Astrocyte (in vitro differentiated cells and primary cell): ENCODE data around the gene PROSER2. TPM values are rescaled to one million over a fixed set of nuclear protein-coding genes. Genes with fewer than 3 reads are reported as not detected.

Source experiments
- DNase-seq: peaks from one replicate; pipeline ENCODE4 v3.0.0-alpha.2; 2010; ENCODE audit warnings: low read depth
- FAIRE-seq: peaks from 2 replicates; lab custom pipeline; 2011; peaks lifted over from hg19 to GRCh38; lab: Jason Lieb, UNC
- H2AFZ ChIP-seq: 2 replicates; pipeline ENCODE4 v1.6.0; 2012; ENCODE audit warnings: low read depth, low read length, inconsistent platforms
- H3K27ac ChIP-seq: 2 replicates; pipeline ENCODE4 v1.5.1; 2011; ENCODE audit warnings: low read depth, low read length, inconsistent platforms
- H3K27me3 ChIP-seq: 2 replicates; pipeline ENCODE4 v1.6.0; 2011; ENCODE audit warnings: low read length, inconsistent platforms; ENCODE audit not compliant: insufficient read depth
- H3K36me3 ChIP-seq: 2 replicates; pipeline ENCODE4 v1.5.1; 2011; ENCODE audit warnings: low read length, inconsistent platforms; ENCODE audit not compliant: insufficient read depth
- H3K4me1 ChIP-seq: 2 replicates; pipeline ENCODE4 v1.5.1; 2011; ENCODE audit warnings: low read length, inconsistent platforms; ENCODE audit not compliant: insufficient read depth
- H3K4me2 ChIP-seq: 2 replicates; pipeline ENCODE4 v1.6.0; 2012; ENCODE audit warnings: low read length, inconsistent platforms
- H3K4me3 ChIP-seq: 2 replicates; pipeline ENCODE4 v1.5.1; 2011; ENCODE audit warnings: low read depth, mild to moderate bottlenecking, low read length, inconsistent platforms; ENCODE audit not compliant: insufficient read depth
- H3K79me2 ChIP-seq: 2 replicates; pipeline ENCODE4 v1.6.0; 2012; ENCODE audit warnings: mild to moderate bottlenecking, low read length, inconsistent platforms; ENCODE audit not compliant: insufficient read depth
- H3K9ac ChIP-seq: 2 replicates; pipeline ENCODE4 v1.6.0; 2012; ENCODE audit warnings: mild to moderate bottlenecking, low read length, inconsistent platforms
- H3K9me3 ChIP-seq: 2 replicates; pipeline ENCODE4 v1.5.1; 2012; ENCODE audit warnings: low read depth, mild to moderate bottlenecking, low read length, inconsistent platforms; ENCODE audit not compliant: insufficient read depth
- H4K20me1 ChIP-seq: 2 replicates; pipeline ENCODE4 v1.6.0; 2012; ENCODE audit warnings: low read length, inconsistent platforms; ENCODE audit not compliant: insufficient read depth
- H3K27ac Mint-ChIP-seq: one replicate; pipeline ENCODE4 v1.8.0; 2021; ENCODE audit warnings: mild to moderate bottlenecking, mixed read lengths; ENCODE audit not compliant: unreplicated experiment
- H3K27me3 Mint-ChIP-seq: one replicate; pipeline ENCODE4 v1.8.0; 2021; ENCODE audit warnings: low read depth, mixed read lengths; ENCODE audit not compliant: unreplicated experiment
- H3K36me3 Mint-ChIP-seq: one replicate; pipeline ENCODE4 v1.8.0; 2021; ENCODE audit warnings: low read depth, mixed read lengths; ENCODE audit not compliant: unreplicated experiment
- H3K4me1 Mint-ChIP-seq: one replicate; pipeline ENCODE4 v1.8.0; 2021; ENCODE audit warnings: low read depth, mixed read lengths; ENCODE audit not compliant: unreplicated experiment
- H3K4me3 Mint-ChIP-seq: one replicate; pipeline ENCODE4 v1.8.0; 2021; ENCODE audit warnings: mild to moderate bottlenecking, moderate library complexity, mixed read lengths; ENCODE audit not compliant: unreplicated experiment
- H3K9me3 Mint-ChIP-seq: one replicate; pipeline ENCODE4 v1.8.0; 2021; ENCODE audit warnings: mild to moderate bottlenecking, mixed read lengths; ENCODE audit not compliant: unreplicated experiment
- CTCF ChIP-seq: IDR thresholded peaks from 2 replicates; pipeline ENCODE4 v1.5.1; 2011; ENCODE audit warnings: low read depth, mild to moderate bottlenecking, inconsistent platforms, low read length, moderate library complexity; ENCODE audit not compliant: insufficient read depth
- EZH2 ChIP-seq: IDR thresholded peaks from 2 replicates; pipeline ENCODE4 v1.6.1; 2012; ENCODE audit warnings: mild to moderate bottlenecking, low read length, inconsistent platforms; ENCODE audit not compliant: insufficient read depth
- total RNA-seq: library from RNA; stranded (reverse); gene quantifications from 2 replicates; pipeline ENCODE4 v1.2.1, GENCODE V29; 2021

The PROSER2 gene
- total RNA-seq, 1 donor from 2014 or later: 12.1 TPM

- DNase-seq (peak; percentile 49), FAIRE-seq (no peak)
- Histone ChIP-seq H4K20me1 (no peaks in the 10 kb centered on the region), H3K4me2 (peak overlapping the region; percentile 44), H3K27me3 (no peaks in the 10 kb centered on the region), H3K4me1 (peaks cover 7% of the 10 kb centered on the region), H3K27ac (no peak overlapping the region), H3K9ac (no peak overlapping the region), H3K4me3 (no peak overlapping the region), H3K36me3 (no peaks in the 10 kb centered on the region), H2AFZ (peak overlapping the region; percentile 73), H3K79me2 (no peaks in the 10 kb centered on the region), H3K9me3 (no peaks in the 10 kb centered on the region)
- Mint-ChIP-seq H3K4me1 (peaks cover 5% of the 10 kb centered on the region), H3K36me3 (no peaks in the 10 kb centered on the region), H3K9me3 (no peaks in the 10 kb centered on the region), H3K27me3 (peaks cover 5% of the 10 kb centered on the region), H3K4me3 (no peak overlapping the region), H3K27ac (peak overlapping the region; percentile 16)
- TF ChIP-seq EZH2 (no peak), CTCF (no peak)
Observed at GRCh38 chr10:11810313-11810766, 12.8 kb upstream of the PROSER2 start.

- H3K27ac ChIP-seq: no peak overlapping the region
- no peak overlapping the region for H2AFZ ChIP-seq
- H3K9ac ChIP-seq: no peak overlapping the region
Observed at GRCh38 chr10:11810973-11811372, 12.2 kb upstream of the PROSER2 start.

More at GRCh38 chr10:11810973-11811372, 12.2 kb upstream of the PROSER2 start:
- no peak overlapping the region for H3K4me3 Mint-ChIP-seq
- Histone ChIP-seq H3K36me3 (no peaks in the 10 kb centered on the region), H4K20me1 (no peaks in the 10 kb centered on the region), H3K4me1 (peaks cover 7% of the 10 kb centered on the region), H3K9me3 (no peaks in the 10 kb centered on the region), H3K27me3 (no peaks in the 10 kb centered on the region), H3K4me3 (no peak overlapping the region), H3K4me2 (no peak overlapping the region), H3K79me2 (no peaks in the 10 kb centered on the region)
- no peak overlapping the region for H3K27ac Mint-ChIP-seq
- FAIRE-seq: no peak
- H3K4me1 Mint-ChIP-seq: peaks cover 5% of the 10 kb centered on the region
- DNase-seq: no peak
- peaks cover 5% of the 10 kb centered on the region for H3K27me3 Mint-ChIP-seq
- no peaks in the 10 kb centered on the region for H3K36me3 Mint-ChIP-seq
- no peak for TF ChIP-seq EZH2
- no peak for TF ChIP-seq CTCF
- H3K9me3 Mint-ChIP-seq: no peaks in the 10 kb centered on the region
